Neural progenitor cell (in vitro differentiated cells): ENCODE results near the gene UGT1A7. TPM values are rescaled to one million over a fixed set of nuclear protein-coding genes. Genes with fewer than 3 reads are reported as not detected.

Experiments
- DNase-seq: peaks from one replicate; pipeline ENCODE4 v3.0.0-alpha.2; 2016; ENCODE audit warnings: low spot score
- H2AFZ ChIP-seq: fragments of 200-600 bp; sonication (generic); replicated peaks from 2 replicates; pipeline ENCODE4 v1.6.1; 2016; ENCODE audit warnings: antibody characterized with exemption
- H3F3A ChIP-seq: fragments of 200-600 bp; sonication (generic); 2 replicates; pipeline ENCODE4 v1.6.1; 2016; ENCODE audit warnings: antibody characterized with exemption, low read depth
- H3K27ac ChIP-seq: fragments of 200-600 bp; sonication (generic); 2 replicates; pipeline ENCODE4 v1.5.1; 2016; ENCODE audit warnings: mild to moderate bottlenecking
- H3K27me3 ChIP-seq: fragments of 200-600 bp; sonication (generic); 2 replicates; pipeline ENCODE4 v1.6.1; 2016; ENCODE audit warnings: mild to moderate bottlenecking, moderate library complexity
- H3K36me3 ChIP-seq: fragments of 200-600 bp; sonication (generic); 2 replicates; pipeline ENCODE4 v1.5.1; 2016
- H3K4me1 ChIP-seq: fragments of 200-600 bp; sonication (generic); 2 replicates; pipeline ENCODE4 v1.6.1; 2016; ENCODE audit warnings: mixed run types
- H3K4me2 ChIP-seq: fragments of 200-600 bp; sonication (generic); 2 replicates; pipeline ENCODE4 v1.6.1; 2016
- H3K4me3 ChIP-seq: fragments of 200-600 bp; sonication (generic); 2 replicates; pipeline ENCODE4 v1.5.1; 2016
- H3K79me2 ChIP-seq: fragments of 200-600 bp; sonication (generic); 2 replicates; pipeline ENCODE4 v1.6.1; 2016; ENCODE audit warnings: low read depth
- H3K9ac ChIP-seq: fragments of 200-600 bp; sonication (generic); 2 replicates; pipeline ENCODE4 v1.6.1; 2016
- H3K9me3 ChIP-seq: fragments of 200-600 bp; sonication (generic); 2 replicates; pipeline ENCODE4 v1.5.1; 2016; ENCODE audit warnings: low read depth
- H4K20me1 ChIP-seq: fragments of 200-600 bp; sonication (generic); 2 replicates; pipeline ENCODE4 v1.6.1; 2016; ENCODE audit warnings: low read depth
- H3K27ac Mint-ChIP-seq: 3 replicates; pipeline ENCODE4 v1.8.0; 2021; ENCODE audit warnings: mixed read lengths
- H3K27me3 Mint-ChIP-seq: 2 replicates; pipeline ENCODE4 v1.8.0; 2022; ENCODE audit warnings: low read depth, mild to moderate bottlenecking, inconsistent platforms, moderate library complexity, mixed read lengths; ENCODE audit not compliant: insufficient read depth
- H3K36me3 Mint-ChIP-seq: 3 replicates; pipeline ENCODE4 v1.8.0; 2021; ENCODE audit warnings: mixed read lengths
- H3K4me1 Mint-ChIP-seq: 3 replicates; pipeline ENCODE4 v1.8.0; 2021; ENCODE audit warnings: mixed read lengths
- H3K4me3 Mint-ChIP-seq: 3 replicates; pipeline ENCODE4 v1.8.0; 2021; ENCODE audit warnings: mild to moderate bottlenecking, moderate library complexity, mixed read lengths
- H3K9me3 Mint-ChIP-seq: 3 replicates; pipeline ENCODE4 v1.8.0; 2020; ENCODE audit warnings: mixed read lengths
- CTCF ChIP-seq: fragments of 200-600 bp; sonication (generic); IDR thresholded peaks from 2 replicates; pipeline ENCODE4 v1.5.1; 2017; ENCODE audit warnings: antibody characterized with exemption, mild to moderate bottlenecking
- EZH2 ChIP-seq: fragments of 200-600 bp; sonication (generic); IDR thresholded peaks from 2 replicates; pipeline ENCODE4 v1.6.1; 2017; ENCODE audit warnings: antibody characterized with exemption, mild to moderate bottlenecking, moderate library complexity
- EZH2phosphoT487 ChIP-seq: fragments of 200-600 bp; sonication (generic); IDR thresholded peaks from 2 replicates; pipeline ENCODE4 v1.6.1; 2017; ENCODE audit warnings: antibody characterized with exemption
- total RNA-seq: library from RNA; depleted of rRNA; stranded (reverse); fragments of >200 nt; gene quantifications from 2 replicates; pipeline ENCODE4 v1.2.3, GENCODE V29; 2015; ENCODE audit warnings: low replicate concordance

The UGT1A7 gene
- total RNA-seq, 1 donor from 2014 or later: not detected

DNA sequence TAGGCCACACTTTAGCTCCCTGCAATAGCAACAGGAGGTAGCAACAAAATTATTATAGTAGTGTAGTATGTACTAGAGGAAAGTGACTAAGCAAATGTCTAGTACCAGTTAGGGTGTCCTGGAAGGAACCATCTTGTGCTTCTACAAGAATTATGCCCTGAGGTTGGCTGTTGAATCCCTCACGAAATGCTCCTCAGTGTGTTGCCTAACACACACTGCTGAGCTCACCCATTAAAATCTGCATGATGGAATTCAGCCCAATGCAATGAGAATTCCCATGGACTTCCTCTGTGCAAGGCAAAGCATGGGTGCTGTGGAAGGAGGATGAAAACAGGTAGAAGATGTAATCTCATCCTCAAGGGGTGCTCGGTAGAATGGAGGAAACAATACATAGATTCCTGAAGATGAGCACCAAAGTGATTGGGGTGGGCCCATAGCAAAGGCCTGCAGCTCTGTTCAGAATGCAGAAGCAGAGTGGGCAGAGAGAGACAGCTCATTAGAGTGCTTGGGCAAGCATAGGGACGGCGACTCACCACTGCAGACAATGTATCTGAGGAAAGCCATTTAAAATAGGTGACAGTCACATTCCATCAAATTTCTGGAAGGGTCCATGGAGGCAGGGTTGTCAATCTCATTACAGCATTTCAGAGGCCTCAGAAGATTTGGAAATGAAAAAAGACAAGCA, 1.2 kb upstream of the UGT1A7 start:
- TF ChIP-seq EZH2: no peak
- TF ChIP-seq EZH2phosphoT487: no peak
- TF ChIP-seq CTCF: no peak
- no peaks in the 10 kb centered on the region for H3K27me3 Mint-ChIP-seq
- no peaks in the 10 kb centered on the region for H3K4me1 ChIP-seq

DNA sequence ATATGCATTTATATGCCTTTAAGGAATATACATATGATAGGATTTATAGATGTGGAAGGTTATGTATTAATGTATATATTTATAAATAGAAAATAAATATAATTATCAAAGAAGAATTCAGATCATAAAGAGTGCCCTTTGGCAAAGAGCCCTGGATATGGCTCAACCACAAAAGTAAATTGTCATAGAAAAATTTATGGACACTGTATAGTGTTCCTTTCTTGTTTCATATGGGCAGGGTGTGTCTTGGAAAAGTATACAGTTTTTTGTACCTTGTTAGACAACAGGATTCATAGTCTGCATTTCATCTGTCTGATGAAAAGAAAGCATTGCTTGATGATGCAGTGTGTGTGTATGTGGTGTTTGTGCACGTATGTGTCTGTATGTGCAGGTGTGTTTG, 2.9 kb downstream of the UGT1A7 start:
- Histone ChIP-seq H3K4me3 (no peak overlapping the region), H3K36me3 (no peaks in the 10 kb centered on the region), H3K4me1 (no peaks in the 10 kb centered on the region), H3K9ac (no peak overlapping the region), H3K27ac (no peak overlapping the region), H3K4me2 (no peak overlapping the region), H3F3A (no peaks in the 10 kb centered on the region), H3K9me3 (no peaks in the 10 kb centered on the region), H4K20me1 (no peaks in the 10 kb centered on the region), H2AFZ (no peak overlapping the region), H3K27me3 (no peaks in the 10 kb centered on the region), H3K79me2 (no peaks in the 10 kb centered on the region)
- no peaks in the 10 kb centered on the region for H3K9me3 Mint-ChIP-seq
- no peak overlapping the region for H3K4me3 Mint-ChIP-seq
- H3K36me3 Mint-ChIP-seq: no peaks in the 10 kb centered on the region
- no peaks in the 10 kb centered on the region for H3K4me1 Mint-ChIP-seq
- no peak for DNase-seq
- no peak for TF ChIP-seq EZH2phosphoT487
- no peak overlapping the region for H3K27ac Mint-ChIP-seq
- no peaks in the 10 kb centered on the region for H3K27me3 Mint-ChIP-seq

More for the DNA sequence above, 1.2 kb upstream of the UGT1A7 start:
- no peaks in the 10 kb centered on the region for H3F3A ChIP-seq
- no peaks in the 10 kb centered on the region for H3K27me3 ChIP-seq
- DNase-seq: no peak
- H3K4me3 ChIP-seq: no peak overlapping the region
- Mint-ChIP-seq H3K27ac (no peak overlapping the region), H3K36me3 (no peaks in the 10 kb centered on the region), H3K9me3 (no peaks in the 10 kb centered on the region), H3K4me3 (no peak overlapping the region), H3K4me1 (no peaks in the 10 kb centered on the region)
- H4K20me1 ChIP-seq: no peaks in the 10 kb centered on the region
- no peaks in the 10 kb centered on the region for H3K36me3 ChIP-seq
- no peaks in the 10 kb centered on the region for H3K79me2 ChIP-seq
- no peak overlapping the region for H3K9ac ChIP-seq
- H3K4me2 ChIP-seq: no peak overlapping the region
- H3K9me3 ChIP-seq: no peaks in the 10 kb centered on the region
- no peak overlapping the region for H2AFZ ChIP-seq
- no peak overlapping the region for H3K27ac ChIP-seq

DNA sequence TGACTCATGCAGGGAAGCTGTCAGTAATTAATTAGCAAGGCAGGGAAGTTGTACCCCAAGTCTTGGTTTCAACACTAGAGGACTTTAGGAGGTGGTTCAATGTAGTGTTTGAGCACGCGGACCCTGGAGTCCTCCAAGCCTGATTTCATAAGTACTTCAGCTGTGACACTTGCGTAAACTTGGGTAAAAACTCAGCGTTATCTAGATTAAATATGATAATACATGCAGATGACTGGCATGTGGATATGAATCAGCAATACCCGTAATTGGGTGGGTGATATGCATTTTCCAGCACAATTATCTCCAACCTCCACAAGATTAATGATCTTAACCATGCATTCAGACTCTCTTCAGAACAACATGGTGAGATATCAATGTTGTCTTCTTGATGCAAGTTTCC, 5.2 kb downstream of the UGT1A7 start:
- no peak overlapping the region for H3K4me2 ChIP-seq
- no peak overlapping the region for H3K27ac Mint-ChIP-seq
- H3K27ac ChIP-seq: no peak overlapping the region
- no peak overlapping the region for H2AFZ ChIP-seq
- H3K36me3 ChIP-seq: no peaks in the 10 kb centered on the region
- H3F3A ChIP-seq: no peaks in the 10 kb centered on the region
- TF ChIP-seq EZH2phosphoT487 (no peak), CTCF (no peak), EZH2 (no peak)
- H3K4me3 Mint-ChIP-seq: no peak overlapping the region
- H3K4me1 Mint-ChIP-seq: no peaks in the 10 kb centered on the region
- no peaks in the 10 kb centered on the region for H3K4me1 ChIP-seq
- no peaks in the 10 kb centered on the region for H3K27me3 ChIP-seq
- H3K27me3 Mint-ChIP-seq: no peaks in the 10 kb centered on the region
- no peak overlapping the region for H3K9ac ChIP-seq
- no peaks in the 10 kb centered on the region for H3K9me3 Mint-ChIP-seq
- H3K36me3 Mint-ChIP-seq: no peaks in the 10 kb centered on the region
- H3K79me2 ChIP-seq: no peaks in the 10 kb centered on the region
- DNase-seq: no peak
- no peaks in the 10 kb centered on the region for H3K9me3 ChIP-seq
- no peaks in the 10 kb centered on the region for H4K20me1 ChIP-seq
- H3K4me3 ChIP-seq: no peak overlapping the region

GRCh38 chr2:233688341-233688740, 6.6 kb downstream of the UGT1A7 start:
- Histone ChIP-seq H3K79me2 (no peaks in the 10 kb centered on the region), H3K4me2 (no peak overlapping the region), H3K9me3 (no peaks in the 10 kb centered on the region), H3K36me3 (no peaks in the 10 kb centered on the region), H3K4me1 (no peaks in the 10 kb centered on the region), H4K20me1 (no peaks in the 10 kb centered on the region), H3K27me3 (no peaks in the 10 kb centered on the region), H2AFZ (no peak overlapping the region), H3F3A (no peaks in the 10 kb centered on the region), H3K4me3 (no peak overlapping the region), H3K9ac (no peak overlapping the region), H3K27ac (no peak overlapping the region)
- Mint-ChIP-seq H3K36me3 (no peaks in the 10 kb centered on the region), H3K9me3 (no peaks in the 10 kb centered on the region), H3K27me3 (peaks cover under 1% of the 10 kb centered on the region), H3K4me1 (no peaks in the 10 kb centered on the region), H3K27ac (no peak overlapping the region), H3K4me3 (no peak overlapping the region)
- no peak for DNase-seq
- TF ChIP-seq EZH2 (no peak), EZH2phosphoT487 (no peak), CTCF (no peak)
